Measurements from ENCODE around the gene ZNF207. TPM values are rescaled to one million over a fixed set of nuclear protein-coding genes. Genes with fewer than 3 reads are reported as not detected.

ZNF207 gene
- total and polyA plus RNA-seq, 4 donors: 38.3 to 142 (median 56.8) TPM

DNA sequence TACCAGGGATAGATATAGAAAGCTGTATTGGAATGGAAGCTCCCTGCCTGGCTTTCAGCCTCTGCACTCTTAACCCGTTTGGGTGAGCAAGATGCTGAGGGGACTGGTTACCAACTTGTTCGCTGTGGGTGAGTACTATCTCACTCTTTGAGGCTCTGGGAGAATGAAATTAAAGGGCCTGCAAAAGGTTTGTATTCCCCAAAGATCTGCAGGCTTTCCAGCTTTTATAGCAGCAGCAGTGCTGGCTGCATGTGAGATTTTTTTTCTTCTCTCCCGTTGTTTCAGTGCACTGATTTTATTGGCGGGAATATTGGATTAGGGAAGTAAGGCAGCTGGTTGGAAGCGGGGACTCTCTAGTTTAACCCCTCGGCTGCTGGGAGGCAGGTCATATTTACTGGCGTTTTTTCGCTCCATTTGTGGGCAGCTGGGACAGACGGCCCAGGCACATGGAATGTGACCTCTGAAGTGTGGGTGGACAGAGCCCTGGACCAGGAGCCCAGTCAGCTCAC lies 38.9 kb upstream of the ZNF207 start:
- Histone ChIP-seq H3K9me3 (ENCODE audit: control insufficient read depth in 4 of 4, low read length in 3 of 4) (no peaks in the 10 kb centered on the region), H3K27me3 (ENCODE audit: control insufficient read depth in 4 of 4, insufficient read depth in 4 of 4, low read length in 3 of 4) (no peaks in the 10 kb centered on the region), H3K36me3 (ENCODE audit: control insufficient read depth in 4 of 4, insufficient read depth in 3 of 4, low read depth in 1 of 4, low read length in 3 of 4) (no peaks in the 10 kb centered on the region), H3K9ac (ENCODE audit: low read depth in 1 of 2, low read length in 2 of 2) (no peak overlapping the region), H3K4me1 (ENCODE audit: control insufficient read depth in 4 of 4, insufficient read depth in 4 of 4, low read length in 3 of 4) (no peaks in the 10 kb centered on the region), H3K4me3 (ENCODE audit: low read depth in 1 of 3, low read length in 3 of 3) (no peak overlapping the region), H3K27ac (ENCODE audit: low read depth in 1 of 2, low read length in 2 of 2) (no peak overlapping the region)
- TF ChIP-seq REST (IDR thresholded peaks at IDR 0.05): no peak
- TF ChIP-seq SP1 (IDR thresholded peaks at IDR 0.05): no peak
- no peak for TF ChIP-seq GABPA (IDR thresholded peaks at IDR 0.05 in 1 of 2, conservative IDR thresholded peaks at IDR 0.05 in 1 of 2)
- no peak for TF ChIP-seq MAX (IDR thresholded peaks at IDR 0.05)
- TF ChIP-seq TAF1 (conservative IDR thresholded peaks at IDR 0.05): no peak
- no peak for DNase-seq (ENCODE audit: low spot score)
- 37% methylated on average over 9 of the region's 9 CpGs for WGBS

DNA sequence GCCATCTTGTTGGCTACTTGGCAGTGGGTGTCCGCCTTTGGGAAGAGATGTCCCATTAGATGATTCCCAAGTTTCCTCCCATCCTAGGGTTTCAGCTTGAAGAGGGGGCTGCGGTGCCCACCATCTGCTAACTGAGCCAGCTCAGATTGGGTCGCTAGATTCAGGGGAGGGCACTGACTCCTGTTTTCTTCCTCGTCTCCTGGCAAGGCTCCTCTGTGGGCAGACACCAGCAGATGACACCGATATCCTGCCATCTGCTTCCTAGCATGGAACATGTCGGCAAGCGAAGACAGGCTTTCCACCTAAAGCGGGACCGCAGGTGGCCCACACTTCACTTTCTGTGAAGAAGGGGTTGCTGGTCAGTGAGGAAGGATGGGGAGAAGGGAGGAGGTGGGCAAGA lies 35.3 kb upstream of the ZNF207 start:
- TF ChIP-seq NR2F2 (IDR thresholded peaks at IDR 0.05) (no peak), YY1 (IDR thresholded peaks at IDR 0.05) (no peak), HNF4G (IDR thresholded peaks at IDR 0.05) (no peak), HNF4A (conservative IDR thresholded peaks at IDR 0.05) (no peak), JUND (IDR thresholded peaks at IDR 0.05) (no peak), RXRA (IDR thresholded peaks at IDR 0.05) (no peak), GABPA (IDR thresholded peaks at IDR 0.05 in 1 of 2, conservative IDR thresholded peaks at IDR 0.05 in 1 of 2) (no peak), MAX (IDR thresholded peaks at IDR 0.05) (no peak), EGR1 (IDR thresholded peaks at IDR 0.05; ENCODE audit: low read depth in 2 of 2) (no peak), RAD21 (IDR thresholded peaks at IDR 0.05) (no peak), REST (IDR thresholded peaks at IDR 0.05) (no peak), FOXA2 (IDR thresholded peaks at IDR 0.05) (no peak), FOXA1 (IDR thresholded peaks at IDR 0.05) (no peak), TAF1 (conservative IDR thresholded peaks at IDR 0.05) (no peak)
- TF ChIP-seq, protein P1, sequence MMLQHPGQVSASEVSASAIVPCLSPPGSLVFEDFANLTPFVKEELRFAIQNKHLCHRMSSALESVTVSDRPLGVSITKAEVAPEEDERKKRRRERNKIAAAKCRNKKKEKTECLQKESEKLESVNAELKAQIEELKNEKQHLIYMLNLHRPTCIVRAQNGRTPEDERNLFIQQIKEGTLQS (IDR thresholded peaks at IDR 0.05): no peak
- Histone ChIP-seq H3K4me1 (ENCODE audit: control insufficient read depth in 4 of 4, insufficient read depth in 4 of 4, low read length in 3 of 4) (peaks cover 0 to 3% (median 0%) of the 10 kb centered on the region in 4 donors), H3K9me3 (ENCODE audit: control insufficient read depth in 4 of 4, low read length in 3 of 4) (no peaks in the 10 kb centered on the region), H3K9ac (ENCODE audit: low read depth in 1 of 2, low read length in 2 of 2) (no peak overlapping the region), H3K27me3 (ENCODE audit: control insufficient read depth in 4 of 4, insufficient read depth in 4 of 4, low read length in 3 of 4) (no peaks in the 10 kb centered on the region), H3K27ac (ENCODE audit: low read depth in 1 of 2, low read length in 2 of 2) (no peak overlapping the region), H3K4me3 (ENCODE audit: low read depth in 1 of 3, low read length in 3 of 3) (no peak overlapping the region), H3K36me3 (ENCODE audit: control insufficient read depth in 4 of 4, insufficient read depth in 3 of 4, low read depth in 1 of 4, low read length in 3 of 4) (no peaks in the 10 kb centered on the region)
- no peak for DNase-seq (ENCODE audit: low spot score)
- 93% methylated on average over 9 of the region's 9 CpGs for WGBS
